Activated effector memory CD4-positive, alpha-beta T cell treated with anti-CD3 and anti-CD28 coated beads, Interleukin-2, amount 50 U/mL, for 16 hours (primary cell): ENCODE data around the gene PLAAT4.
A peak's percentile ranks its signal among the peaks of the same experiment; 100 is the strongest.
"Not testable (repeated sequence)": the region's sequence is repeated elsewhere in the genome, so short reads cannot be mapped to it uniquely, and the experiment has no call there.

Source experiments
- DNase-seq: peaks from one replicate; pipeline ENCODE4 v3.0.0-alpha.2; 2020

PLAAT4 gene

DNA sequence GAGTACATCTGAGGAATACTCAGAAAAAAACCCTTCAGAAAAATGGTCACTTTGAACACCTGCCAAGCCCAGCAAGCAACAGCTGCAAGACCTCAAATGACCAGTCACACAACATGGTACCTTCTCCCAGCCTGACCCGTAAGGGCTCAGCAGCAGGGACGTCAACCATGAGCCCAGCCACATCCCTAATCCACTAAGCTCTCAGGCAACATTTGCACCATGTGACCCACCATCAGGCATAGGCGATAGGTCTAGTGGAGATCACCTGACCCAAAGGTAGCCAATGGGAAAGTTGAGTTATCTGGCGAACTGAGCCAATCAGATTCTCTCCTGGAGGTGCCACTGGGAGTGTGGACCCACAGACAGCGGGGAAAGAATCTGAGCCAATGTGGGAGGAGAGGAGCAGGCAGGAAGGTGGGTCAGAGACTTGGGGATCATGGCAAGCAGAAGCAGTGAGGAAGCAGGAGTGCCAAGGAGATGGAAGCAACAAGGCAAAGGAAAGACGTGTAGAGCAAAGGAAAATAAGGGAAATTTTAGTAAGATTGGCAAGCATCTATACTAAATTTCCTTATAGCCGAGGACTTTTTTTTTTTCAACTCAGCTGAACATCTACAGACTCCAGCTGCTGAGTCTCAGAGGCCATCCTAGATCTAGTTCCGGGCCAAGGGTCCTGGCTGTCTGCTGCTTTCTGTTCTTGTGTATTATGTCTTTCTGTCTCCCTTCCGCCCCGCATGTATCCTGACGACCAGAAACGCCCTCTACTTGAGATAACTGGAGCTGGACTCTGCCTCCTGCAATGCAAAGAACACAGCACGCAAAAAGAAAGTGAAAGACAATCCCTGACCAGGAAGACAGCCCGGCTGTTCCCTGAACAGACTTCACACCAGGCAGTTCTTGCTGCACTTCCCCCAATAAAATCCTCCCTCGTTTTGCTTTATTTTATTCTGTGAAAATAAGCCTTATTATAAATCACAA lies 37.6 kb downstream of the PLAAT4 start:
- DNase-seq: peak; percentile 66

DNA sequence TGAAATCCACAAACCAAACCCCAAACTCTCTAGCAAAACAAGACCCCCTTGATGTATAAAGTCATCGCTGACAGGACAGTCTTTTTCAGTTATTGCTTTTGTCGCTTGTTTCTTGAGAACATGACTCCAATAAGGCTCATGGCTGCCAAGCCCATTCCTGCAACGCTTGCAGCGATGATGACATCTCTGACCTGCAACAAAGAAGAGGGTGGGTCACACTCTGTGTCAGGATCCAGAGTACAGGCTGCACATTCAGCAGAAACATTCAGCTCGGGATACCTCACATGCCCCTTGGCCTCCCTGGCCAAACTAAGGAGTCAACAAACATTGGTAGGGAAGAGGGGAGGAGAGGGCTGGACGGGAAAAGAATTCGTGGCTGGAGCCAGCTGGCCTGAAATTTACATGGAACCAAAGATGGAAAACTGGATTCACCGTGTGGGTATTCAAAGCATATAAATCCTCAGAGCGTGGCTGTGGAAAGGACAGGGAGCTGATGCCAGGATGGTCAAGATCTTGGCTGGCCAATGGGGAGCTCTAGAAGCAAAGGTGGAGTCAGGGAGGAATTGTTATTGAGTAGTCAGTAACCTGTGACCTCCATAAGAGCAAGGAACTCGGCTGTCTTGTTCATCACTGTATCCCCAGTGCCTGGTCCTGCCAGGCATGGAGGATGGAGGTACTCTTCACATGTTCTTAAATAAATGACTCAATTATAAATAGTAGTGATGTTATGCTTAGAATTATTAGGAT lies 38.4 kb downstream of the PLAAT4 start:
- DNase-seq: no peak

DNA sequence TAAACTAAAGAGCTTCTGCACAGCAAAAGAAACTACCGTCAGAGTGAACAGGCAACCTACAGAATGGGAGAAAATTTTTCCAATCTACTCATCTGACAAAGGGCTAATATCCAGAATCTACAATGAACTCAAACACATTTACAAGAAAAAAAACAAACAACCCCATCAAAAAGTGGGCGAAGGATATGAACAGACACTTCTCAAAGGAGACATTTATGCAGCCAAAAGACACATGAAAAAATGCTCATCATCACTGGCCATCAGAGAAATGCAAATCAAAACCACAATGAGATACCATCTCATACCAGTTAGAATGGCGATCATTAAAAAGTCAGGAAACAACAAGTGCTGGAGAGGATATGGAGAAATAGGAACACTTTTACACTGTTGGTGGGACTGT lies 42.3 kb downstream of the PLAAT4 start:
- DNase-seq: not testable (repeated sequence)

DNA sequence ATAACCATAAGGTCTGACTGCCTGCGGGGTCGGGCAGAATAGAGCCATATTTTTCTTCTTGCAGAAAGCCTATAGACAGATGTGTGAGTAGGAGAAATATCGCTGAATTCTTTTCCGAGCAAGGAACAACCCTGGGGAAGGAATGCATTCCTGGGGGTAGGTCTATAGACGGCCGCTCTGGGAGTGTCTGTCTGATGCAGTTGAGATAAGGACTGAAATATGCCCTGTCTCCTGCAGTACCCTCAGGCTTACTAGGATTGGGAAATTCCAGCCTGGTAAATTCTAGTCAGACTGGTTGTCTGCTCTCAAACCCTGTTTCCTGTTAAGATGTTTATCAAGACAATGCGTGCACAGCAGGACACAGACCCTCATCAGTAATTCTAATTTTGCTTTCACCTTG lies 44.6 kb downstream of the PLAAT4 start:
- not testable (repeated sequence) for DNase-seq

DNA sequence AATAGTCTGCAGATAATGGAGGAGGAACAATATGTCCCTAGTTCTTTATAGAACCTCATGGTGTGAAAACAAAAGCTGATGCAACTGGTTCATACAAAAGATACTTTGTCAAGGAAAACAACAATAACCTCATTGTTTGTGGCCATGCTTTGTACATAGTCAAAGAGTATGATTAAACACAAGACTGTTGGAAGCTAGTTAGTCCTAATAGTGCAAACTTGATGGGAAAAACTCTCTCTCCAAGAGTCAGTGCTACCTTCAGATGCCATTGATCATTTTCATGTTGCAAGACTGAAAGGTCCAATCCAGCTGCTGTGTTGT lies 46.7 kb downstream of the PLAAT4 start:
- no peak for DNase-seq

DNA sequence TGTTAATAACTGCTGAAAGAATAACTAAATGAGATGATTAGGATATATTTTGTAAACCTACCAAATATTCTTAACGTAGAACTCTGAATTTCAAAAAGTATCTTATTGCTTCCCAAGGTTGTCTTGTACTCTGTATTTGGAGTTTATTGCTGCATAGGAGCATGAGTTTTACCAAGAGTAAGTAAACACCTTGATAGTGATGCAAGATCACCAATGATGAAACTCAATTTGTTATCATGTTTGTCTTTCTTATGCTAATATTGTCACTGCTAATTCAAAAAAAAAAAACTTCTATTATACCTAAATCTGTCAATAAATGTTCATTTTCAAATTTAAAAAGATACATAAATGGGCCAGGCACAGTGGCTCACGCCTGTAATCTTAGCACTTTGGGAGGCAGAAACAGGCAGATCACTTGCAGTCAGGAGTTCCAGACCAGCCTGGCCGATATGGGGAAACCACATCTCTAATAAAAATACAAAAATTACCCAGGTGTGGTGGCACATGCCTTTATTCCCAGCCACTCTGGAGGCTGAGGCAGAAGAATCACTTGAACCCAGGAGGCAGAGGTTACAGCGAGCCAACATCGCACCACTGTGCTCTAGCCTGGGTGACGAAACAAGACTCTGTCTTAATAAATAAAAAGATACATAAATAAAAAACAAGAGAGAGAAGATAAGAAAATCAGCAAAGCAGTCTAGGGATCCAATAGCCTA lies 50.0 kb downstream of the PLAAT4 start:
- DNase-seq: no peak

DNA sequence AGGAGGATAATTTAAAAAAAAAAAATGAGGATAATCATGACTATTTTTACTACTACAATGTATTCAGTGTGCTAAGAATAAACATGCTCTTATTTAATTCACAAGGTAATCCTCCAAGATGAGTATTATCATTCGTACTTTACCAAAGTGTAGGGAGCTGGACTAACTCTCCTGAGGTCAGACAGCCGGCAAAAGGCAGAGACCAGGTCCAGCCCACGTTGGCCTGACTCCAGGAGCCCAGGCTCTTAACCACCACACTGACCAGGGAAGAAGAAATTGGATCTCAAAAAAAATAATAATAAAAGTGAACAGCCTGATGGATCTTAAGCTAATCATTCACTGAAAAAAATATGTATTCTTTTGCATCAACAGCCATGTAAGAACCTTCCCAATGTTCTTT lies 52.4 kb downstream of the PLAAT4 start:
- DNase-seq: no peak

DNA sequence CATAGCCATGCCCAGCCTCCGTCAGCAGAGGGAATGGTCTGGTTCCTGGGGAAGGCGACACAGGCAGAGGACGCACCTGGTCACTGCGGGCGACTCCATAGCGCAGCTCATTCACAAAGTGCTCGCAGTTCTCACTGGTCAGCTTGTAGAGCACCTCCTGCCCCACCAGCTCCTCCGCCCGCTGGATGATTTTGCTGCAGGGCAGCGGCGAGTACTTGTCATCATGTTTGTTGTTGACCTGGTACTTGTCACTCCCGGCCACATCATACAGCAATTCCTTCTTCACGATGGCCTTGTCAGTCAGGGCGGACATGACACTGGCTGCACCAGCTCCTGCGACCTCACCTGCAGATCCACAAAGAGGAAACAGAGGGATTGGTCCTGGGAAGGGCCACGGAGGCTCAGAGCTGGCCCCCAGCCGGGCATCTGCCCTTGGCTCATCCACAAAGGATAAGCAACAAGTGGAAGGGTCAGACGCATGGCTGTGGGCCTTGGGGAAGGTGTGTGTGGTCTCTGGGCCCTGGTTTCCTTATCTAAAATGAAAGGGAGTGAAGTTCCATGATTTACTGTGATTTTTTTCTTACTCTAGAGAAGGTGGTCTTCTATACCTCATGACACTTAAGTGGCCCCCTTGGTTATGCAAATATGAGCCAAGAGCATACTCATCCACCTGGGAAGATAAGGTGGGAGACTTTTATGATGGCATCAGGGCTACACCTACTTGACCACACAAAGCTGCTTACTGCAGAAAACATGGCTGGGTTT lies 53.6 kb downstream of the PLAAT4 start:
- DNase-seq: no peak

DNA sequence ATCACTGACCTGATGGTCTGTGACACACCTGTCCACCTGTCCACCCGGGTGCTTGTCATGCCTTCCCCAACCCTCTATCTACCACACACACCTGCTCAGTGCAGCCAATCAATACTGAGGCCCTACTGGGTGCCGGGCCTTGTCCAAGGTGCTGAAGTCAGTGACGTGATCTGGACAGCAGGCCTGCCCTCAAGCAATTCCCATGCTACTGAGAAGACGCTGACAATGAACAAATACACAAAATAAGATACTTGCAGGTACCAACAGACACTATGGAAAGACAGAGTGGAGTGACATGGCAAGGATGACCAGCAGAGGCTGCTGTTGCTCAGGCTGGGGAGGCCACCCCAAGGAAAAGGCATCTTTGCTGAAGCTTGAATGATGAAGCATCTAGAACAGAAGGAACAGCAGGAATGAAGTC lies 56.4 kb downstream of the PLAAT4 start:
- no peak for DNase-seq

DNA sequence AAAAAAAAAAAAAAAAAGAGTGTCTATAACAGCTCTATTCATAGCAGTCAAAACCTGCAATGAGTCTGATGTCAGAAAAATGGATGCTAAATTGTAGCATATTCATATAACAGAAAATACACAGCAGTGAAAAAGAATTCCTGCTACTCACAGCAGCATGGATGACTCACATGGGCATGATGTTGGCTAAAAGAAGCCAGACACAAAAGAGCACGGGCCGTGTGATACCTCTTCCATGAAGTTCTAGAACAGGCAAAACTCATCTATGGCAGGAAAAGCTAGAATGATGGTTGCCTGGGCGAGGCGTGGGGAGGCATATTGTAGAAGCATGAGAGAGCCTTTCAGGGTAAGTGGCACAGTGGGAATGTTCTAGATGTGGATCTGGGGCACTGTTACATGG lies 58.7 kb downstream of the PLAAT4 start:
- DNase-seq: no peak
